Measurements from ENCODE around the gene RASSF1.

- no peak for TF ChIP-seq CTCF (conservative IDR thresholded peaks at IDR 0.05; ENCODE audit: low read length)
- no peak for TF ChIP-seq EZH2phosphoT487 (IDR thresholded peaks at IDR 0.05; ENCODE audit: borderline replicate concordance)
These were observed 20.6 kb downstream of the RASSF1 start for GRCh38 chr3:50319894-50320625.

Measured in Loucy (cell line).